Measurements from ENCODE around the gene PCNX3. TPM values are rescaled to one million over a fixed set of nuclear protein-coding genes. Genes with fewer than 3 reads are reported as not detected.
"Not testable (repeated sequence)": the region's sequence is repeated elsewhere in the genome, so short reads cannot be mapped to it uniquely, and the experiment has no call there.

PCNX3 gene
- polyA plus RNA-seq, 1 experiment = 9.7 TPM

DNA sequence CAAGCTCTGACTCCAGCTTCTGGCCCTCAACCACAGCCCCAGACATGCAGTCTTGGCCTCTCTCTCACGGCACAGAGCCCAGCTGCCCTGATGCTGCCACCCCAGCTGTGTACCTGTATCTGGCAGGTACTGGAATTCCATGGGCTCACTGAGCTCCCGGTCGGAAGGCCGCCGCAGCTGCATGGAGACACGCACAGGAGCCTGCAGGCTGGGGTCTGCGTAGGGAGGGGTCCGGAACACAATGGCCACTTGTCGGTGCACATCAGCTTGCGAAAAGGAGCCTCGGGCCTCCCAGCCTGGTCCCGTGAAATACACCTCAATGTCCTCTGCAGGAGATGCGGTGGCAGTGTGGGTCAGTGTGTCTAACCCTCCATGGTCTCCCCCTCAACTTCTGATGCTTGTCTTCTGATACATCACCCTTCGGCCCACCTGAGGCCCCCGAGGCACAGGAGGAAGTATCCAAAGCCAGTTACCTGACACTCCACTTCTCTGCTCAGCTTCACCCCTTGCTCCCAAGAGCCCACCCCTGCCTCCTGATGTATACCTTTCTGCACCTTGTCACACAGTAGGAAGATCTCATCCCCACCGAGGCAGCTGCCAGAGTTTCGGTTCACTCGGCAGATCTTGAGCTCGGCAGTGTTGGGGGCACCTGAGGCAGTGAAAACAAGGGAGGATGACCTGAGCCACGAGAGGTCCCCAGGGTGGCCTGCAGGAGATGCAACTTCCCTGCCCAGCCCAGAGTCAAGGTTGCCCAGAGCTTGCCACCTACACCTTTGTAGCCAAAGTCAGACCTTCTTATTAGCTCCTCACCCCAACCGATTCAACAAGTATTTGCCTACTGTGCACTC, 42.8 kb downstream of the PCNX3 start:
- H3K27ac ChIP-seq (ENCODE audit: low read depth, low read length) = no peak overlapping the region
- ChIA-PET CTCF (interaction anchor here (0.6 kb wide), 1 partner anchor 200 kb away, joined by 4 read pairs; no protein-coding TSS in a partner anchor), POLR2A (interaction anchor here (1.2 kb wide), 1 partner anchor 43 kb away, joined by 5 read pairs; the partner anchor contains the start of gene PCNX3)
- no peak for DNase-seq (ENCODE audit: low read depth, low spot score)
- H3K27me3 ChIP-seq (ENCODE audit: control insufficient read depth, insufficient read depth, low read length) = no peaks in the 10 kb centered on the region
- no peak overlapping the region for H3K4me3 ChIP-seq (ENCODE audit: low read depth, low read length)
- H3K9me3 ChIP-seq (ENCODE audit: control insufficient read depth, insufficient read depth, low read length) = no peaks in the 10 kb centered on the region
- TF ChIP-seq, protein P1, sequence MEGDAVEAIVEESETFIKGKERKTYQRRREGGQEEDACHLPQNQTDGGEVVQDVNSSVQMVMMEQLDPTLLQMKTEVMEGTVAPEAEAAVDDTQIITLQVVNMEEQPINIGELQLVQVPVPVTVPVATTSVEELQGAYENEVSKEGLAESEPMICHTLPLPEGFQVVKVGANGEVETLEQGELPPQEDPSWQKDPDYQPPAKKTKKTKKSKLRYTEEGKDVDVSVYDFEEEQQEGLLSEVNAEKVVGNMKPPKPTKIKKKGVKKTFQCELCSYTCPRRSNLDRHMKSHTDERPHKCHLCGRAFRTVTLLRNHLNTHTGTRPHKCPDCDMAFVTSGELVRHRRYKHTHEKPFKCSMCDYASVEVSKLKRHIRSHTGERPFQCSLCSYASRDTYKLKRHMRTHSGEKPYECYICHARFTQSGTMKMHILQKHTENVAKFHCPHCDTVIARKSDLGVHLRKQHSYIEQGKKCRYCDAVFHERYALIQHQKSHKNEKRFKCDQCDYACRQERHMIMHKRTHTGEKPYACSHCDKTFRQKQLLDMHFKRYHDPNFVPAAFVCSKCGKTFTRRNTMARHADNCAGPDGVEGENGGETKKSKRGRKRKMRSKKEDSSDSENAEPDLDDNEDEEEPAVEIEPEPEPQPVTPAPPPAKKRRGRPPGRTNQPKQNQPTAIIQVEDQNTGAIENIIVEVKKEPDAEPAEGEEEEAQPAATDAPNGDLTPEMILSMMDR (IDR thresholded peaks at IDR 0.05; ENCODE audit: low read depth, low read length) = no peak

GRCh38 chr11:65660038-65660437, 44.5 kb downstream of the PCNX3 start:
- DNase-seq (ENCODE audit: low read depth, low spot score) = no peak
- ChIA-PET POLR2A (interaction anchor here (0.5 kb wide), 1 partner anchor 23 kb away, joined by 6 read pairs; no protein-coding TSS in a partner anchor), CTCF (no interaction called here)
- Histone ChIP-seq H3K4me3 (ENCODE audit: low read depth, low read length) (no peak overlapping the region), H3K27ac (ENCODE audit: low read depth, low read length) (no peak overlapping the region), H3K9me3 (ENCODE audit: control insufficient read depth, insufficient read depth, low read length) (no peaks in the 10 kb centered on the region), H3K27me3 (ENCODE audit: control insufficient read depth, insufficient read depth, low read length) (no peaks in the 10 kb centered on the region)
- TF ChIP-seq, protein P1 (IDR thresholded peaks at IDR 0.05; ENCODE audit: low read depth, low read length) = no peak

GRCh38 chr11:65660908-65661307, 45.3 kb downstream of the PCNX3 start:
- DNase-seq (ENCODE audit: low read depth, low spot score); POLR2A ChIA-PET; CTCF ChIA-PET; H3K27me3 ChIP-seq (ENCODE audit: control insufficient read depth, insufficient read depth, low read length); H3K27ac ChIP-seq (ENCODE audit: low read depth, low read length); H3K9me3 ChIP-seq (ENCODE audit: control insufficient read depth, insufficient read depth, low read length): not testable (repeated sequence)
- peak overlapping the region; percentile 98; the same call in 1 of the 2 replicates for H3K4me3 ChIP-seq (ENCODE audit: low read depth, low read length)

- no peak for DNase-seq (ENCODE audit: low read depth, low spot score)
- ChIA-PET CTCF (no interaction called here), POLR2A (interaction anchor here (0.7 to 3.0 kb wide), 4 partner anchors 9 to 212 kb away, joined by 3 to 24 read pairs (median 6); partner anchors contain the start of gene PCNX3)
- no peak overlapping the region for H3K27ac ChIP-seq (ENCODE audit: low read depth, low read length)
- TF ChIP-seq, protein P1 (IDR thresholded peaks at IDR 0.05; ENCODE audit: low read depth, low read length) = no peak
- H3K9me3 ChIP-seq (ENCODE audit: control insufficient read depth, insufficient read depth, low read length) = no peaks in the 10 kb centered on the region
- H3K4me3 ChIP-seq (ENCODE audit: low read depth, low read length) = peak overlapping the region; percentile 98
- no peaks in the 10 kb centered on the region for H3K27me3 ChIP-seq (ENCODE audit: control insufficient read depth, insufficient read depth, low read length)
These were observed 46.1 kb downstream of the PCNX3 start for GRCh38 chr11:65661599-65662246.

- ChIA-PET CTCF (interaction anchor here (0.6 to 1.1 kb wide), 3 partner anchors 25 to 226 kb away, joined by 4 to 5 read pairs (median 5); partner anchors contain the start of gene FIBP), POLR2A (interaction anchor here (0.5 to 3.0 kb wide), 10 partner anchors 9 to 254 kb away, joined by 3 to 24 read pairs (median 4); partner anchors contain the start of genes KAT5, PCNX3 and SIPA1)
- H3K4me3 ChIP-seq (ENCODE audit: low read depth, low read length) = peak overlapping the region; percentile 98
- no peak for DNase-seq (ENCODE audit: low read depth, low spot score)
- no peaks in the 10 kb centered on the region for H3K9me3 ChIP-seq (ENCODE audit: control insufficient read depth, insufficient read depth, low read length)
- TF ChIP-seq, protein P1 (IDR thresholded peaks at IDR 0.05; ENCODE audit: low read depth, low read length) = no peak
- H3K27ac ChIP-seq (ENCODE audit: low read depth, low read length) = no peak overlapping the region
- no peaks in the 10 kb centered on the region for H3K27me3 ChIP-seq (ENCODE audit: control insufficient read depth, insufficient read depth, low read length)
These were observed 46.7 kb downstream of the PCNX3 start for GRCh38 chr11:65662247-65662798.

Measured in AG04450 (cell line).